Hepatic stellate cell (primary cell): ENCODE results near the gene ARHGEF16.

Experiments
- DNase-seq: peaks from one replicate; pipeline ENCODE4 v3.0.0; 2011; ENCODE audit warnings: low spot score

Gene ARHGEF16

DNA sequence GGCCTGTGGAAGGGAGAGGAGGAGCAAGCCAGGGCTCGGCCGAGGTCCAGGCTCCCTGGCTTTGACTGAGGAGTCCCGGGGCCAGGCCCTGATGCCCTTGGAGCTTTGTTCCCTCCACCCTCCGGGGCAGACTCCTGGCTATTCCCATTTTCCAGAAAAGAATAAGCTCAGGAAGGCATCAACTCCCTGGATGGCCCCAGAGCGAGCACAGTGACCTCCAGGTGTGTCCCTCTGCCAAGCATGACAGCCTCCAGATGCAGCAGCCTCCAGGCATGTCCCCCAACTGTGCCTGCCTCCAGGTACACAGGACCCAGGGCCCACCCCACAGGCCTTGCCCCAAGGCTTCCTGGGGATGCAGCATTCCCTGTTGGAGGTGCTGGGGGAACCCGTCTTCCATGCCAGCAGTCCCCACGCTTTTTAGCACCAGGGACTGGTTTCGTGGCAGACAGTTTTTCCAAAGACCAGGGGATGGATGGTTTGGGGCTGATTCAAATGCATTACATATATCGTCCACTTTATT lies 15.7 kb upstream of the ARHGEF16 start:
- DNase-seq: no peak

DNA sequence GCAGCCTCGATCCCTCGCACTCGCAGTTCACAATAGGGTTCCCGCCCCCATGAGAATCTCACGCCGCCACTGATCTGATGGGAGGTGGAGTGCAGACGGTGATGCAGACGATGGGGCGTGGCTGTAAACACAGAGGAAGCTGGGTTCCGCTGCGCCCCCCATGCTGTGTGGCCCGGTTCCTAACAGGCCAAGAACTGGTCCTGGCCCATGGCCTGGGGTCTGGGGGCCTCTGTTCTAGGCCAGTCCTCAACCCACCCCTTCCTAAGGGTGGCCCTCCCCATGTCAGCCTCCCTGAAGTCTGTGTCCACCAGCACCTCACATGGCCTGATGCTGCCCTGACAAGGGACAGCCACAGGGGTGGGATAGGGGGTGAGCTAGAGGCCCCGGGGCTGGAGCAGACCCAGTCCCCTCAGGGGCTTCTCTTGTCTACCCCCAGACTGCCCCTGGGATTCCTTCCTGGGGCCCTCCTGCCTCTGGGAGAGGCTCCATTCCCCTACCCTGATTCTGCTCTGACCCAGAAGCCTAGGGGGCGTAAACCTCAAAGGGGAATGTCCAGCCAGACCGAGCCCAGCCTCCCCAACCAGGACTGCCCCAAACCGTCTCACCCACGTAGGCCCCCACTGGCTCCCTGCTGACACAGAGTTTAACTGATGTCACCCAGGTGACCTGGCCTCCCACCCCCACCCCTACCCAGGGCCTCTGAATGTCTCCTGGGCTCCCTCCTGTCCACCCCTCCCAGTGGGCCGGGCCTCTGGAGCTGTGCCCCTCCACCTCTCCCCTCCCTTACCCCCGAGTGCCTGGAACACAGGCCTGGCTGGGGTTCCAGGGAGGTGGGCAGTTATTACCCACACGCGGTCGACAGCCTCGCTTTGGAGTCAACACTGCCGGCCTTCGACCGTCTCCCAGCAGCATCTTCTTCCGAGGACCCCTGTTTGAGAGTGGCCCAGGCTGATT lies 14.8 kb upstream of the ARHGEF16 start:
- no peak for DNase-seq

DNA sequence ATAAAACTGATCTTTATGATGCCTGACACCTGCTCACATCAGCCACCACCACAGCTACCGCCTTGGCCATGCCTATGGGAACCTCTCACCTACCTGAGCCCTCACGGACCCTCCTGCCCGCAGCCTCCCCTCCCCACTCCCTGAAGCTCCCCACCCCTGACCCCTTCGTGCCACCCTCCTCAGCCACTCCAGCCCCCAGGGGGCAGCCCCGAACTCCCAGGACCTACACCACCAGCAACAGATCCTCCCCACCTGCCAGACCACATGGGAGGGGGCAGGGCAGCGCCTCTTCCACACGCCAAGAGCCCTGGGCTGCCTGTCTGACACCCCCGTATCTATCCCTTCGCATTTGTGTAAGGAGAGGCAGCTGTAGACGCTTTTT lies 14.2 kb upstream of the ARHGEF16 start:
- no peak for DNase-seq

DNA sequence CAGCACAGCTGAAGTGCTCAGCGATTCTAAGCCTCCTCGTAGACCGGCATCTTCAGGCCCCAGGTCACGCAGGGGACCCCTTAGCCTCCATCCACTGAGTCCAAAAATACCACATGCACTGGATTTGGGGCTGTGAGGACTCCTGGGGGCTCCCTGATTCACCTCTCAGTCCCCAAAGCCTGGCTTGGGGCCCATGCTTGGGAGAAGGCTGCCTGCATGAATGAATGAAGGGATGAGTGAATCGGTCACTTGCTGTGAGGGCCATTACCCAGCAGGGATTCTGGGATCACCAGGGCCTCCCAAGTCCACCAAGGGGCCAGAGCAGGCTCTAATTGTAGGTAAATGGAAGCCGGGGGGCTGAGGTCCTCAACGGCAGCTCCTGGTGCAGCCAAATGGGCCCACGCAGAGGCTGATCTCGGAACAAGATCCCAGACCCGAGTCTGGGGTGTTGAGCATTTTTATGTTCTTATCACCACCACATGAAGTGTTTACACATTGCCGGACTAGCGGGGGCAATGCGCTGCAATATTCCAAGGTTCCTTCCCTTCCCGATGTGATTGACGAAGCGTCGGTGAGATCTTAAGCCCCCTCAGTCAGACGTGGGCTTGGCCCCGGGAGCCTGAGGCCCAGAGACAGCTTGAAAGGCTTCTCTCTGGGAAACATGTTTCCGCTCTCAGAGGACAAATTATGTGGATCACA lies 13.6 kb upstream of the ARHGEF16 start:
- no peak for DNase-seq

DNA sequence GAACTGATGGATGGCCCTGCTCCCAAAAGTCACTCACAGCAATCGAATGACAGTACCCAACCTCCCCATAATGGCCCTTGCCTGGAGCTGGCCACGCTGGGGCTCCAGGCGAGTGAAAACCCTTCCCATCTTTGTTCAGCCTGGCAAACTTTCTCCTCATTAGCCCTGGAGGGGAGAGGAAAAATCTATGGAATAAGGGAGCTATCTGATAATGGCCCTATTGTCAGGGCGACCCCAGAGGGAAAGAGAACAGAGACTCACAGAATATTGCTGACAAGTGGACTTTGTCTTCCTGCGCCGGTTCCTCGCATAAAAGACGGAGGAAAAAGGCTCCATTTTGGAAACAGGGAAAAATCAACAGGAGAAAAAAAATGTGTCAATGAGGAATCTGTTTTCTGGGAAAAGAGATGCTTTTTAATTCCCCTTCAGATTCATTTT lies 13.0 kb upstream of the ARHGEF16 start:
- DNase-seq: no peak

DNA sequence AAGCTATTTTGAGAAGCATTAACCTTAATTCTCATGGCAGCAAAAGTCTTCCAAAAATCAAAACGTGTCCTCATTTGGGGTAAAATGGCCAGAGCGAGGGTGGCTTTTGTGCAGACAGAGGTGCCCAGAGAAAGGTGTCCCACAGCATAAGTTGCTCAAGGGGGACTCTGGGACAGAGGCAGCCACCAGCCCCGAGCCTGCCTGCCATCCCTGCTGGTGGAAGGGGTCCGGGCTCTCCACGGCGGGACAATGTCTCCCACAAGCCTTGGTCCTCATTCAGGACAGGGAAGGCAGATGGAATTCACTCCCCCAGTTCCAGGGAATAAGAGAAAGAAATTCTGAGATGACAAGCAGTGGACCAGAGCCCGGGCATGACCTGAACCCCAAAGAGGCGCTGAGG lies 12.6 kb upstream of the ARHGEF16 start:
- DNase-seq: no peak

- DNase-seq: no peak
Observed at GRCh38 chr1:3442331-3442730, 12.1 kb upstream of the ARHGEF16 start.

- no peak for DNase-seq
Observed at GRCh38 chr1:3442901-3443300, 11.6 kb upstream of the ARHGEF16 start.

DNA sequence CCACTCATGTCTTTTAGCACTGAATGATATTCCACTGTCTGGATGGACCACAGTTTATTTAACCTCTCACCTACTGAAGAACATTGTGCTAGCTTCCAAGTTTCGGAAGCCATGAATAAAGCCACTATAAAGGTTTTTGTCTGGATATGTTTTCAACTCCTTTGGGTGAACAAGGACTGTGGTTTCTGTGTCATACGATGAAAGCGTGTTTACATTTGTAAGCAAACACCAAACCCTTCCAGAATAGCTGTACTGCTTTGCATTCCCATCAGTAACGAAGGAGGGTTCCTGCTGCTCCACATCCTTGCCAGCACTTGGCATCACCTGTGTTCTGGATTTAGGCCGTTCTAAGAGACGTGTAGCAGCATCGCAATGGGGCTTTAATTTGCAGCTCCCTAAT lies 10.7 kb upstream of the ARHGEF16 start:
- no peak for DNase-seq

- DNase-seq: no peak
Observed at GRCh38 chr1:3444298-3444697, 10.2 kb upstream of the ARHGEF16 start.

GRCh38 chr1:3444736-3445135 lies 9.7 kb upstream of the ARHGEF16 start:
- no peak for DNase-seq

GRCh38 chr1:3450202-3450863 lies 4.1 kb upstream of the ARHGEF16 start:
- no peak for DNase-seq

DNA sequence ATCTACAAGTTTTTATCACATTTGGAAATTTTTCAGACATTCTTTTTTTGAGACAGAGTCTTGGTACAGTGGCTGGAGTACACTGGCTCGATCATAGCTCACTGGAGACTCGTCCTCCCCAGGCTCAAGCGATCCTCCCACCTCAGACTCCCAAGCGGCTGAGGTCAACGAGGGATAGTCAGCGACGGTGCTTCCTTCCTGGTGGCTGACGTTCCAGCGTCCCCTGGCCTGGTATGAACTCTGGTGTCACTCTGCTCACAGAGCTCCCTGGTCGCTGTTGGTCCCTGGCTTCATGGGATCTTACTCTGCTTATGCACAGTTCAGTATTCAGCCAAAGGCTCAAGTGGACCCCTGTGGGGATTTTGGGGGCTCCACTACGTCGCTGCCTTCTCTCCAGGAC lies 3.5 kb upstream of the ARHGEF16 start:
- DNase-seq: no peak

GRCh38 chr1:3451994-3452865 lies 2.2 kb upstream of the ARHGEF16 start:
- no peak for DNase-seq

- no peak for DNase-seq
Observed at GRCh38 chr1:3452866-3453175, 1.6 kb upstream of the ARHGEF16 start.

DNA sequence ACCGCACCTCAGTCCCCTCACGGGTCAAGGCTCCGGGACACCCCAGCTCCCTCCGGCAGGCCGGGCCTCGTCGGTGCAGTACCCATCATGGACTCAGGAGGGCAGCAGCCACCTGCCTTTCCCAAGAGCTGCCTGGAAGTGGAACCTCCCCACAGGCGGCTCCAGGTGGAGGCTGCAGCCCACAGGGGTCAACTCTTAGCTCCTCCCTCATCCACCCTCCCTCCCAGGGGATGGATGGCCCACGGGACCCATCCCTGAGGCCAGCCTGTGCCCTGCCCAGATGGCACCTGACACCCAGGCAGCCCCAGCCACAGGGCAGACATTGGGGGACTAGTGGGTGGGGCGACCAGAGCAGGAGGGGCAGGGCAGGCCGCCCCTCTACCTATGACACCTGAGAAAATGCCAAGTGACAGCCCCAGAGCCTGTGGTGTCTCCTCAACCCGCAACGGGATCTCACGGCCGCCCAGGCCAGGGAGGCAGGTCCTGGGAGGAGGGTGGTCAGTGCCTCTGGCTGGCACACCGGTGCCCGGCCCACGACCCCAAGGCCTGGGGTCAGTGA lies 1.2 kb upstream of the ARHGEF16 start:
- DNase-seq: peak; percentile 88

GRCh38 chr1:3454811-3455618 lies 550 bp downstream of the ARHGEF16 start:
- no peak for DNase-seq

GRCh38 chr1:3455670-3456448 lies 1.4 kb downstream of the ARHGEF16 start:
- DNase-seq: no peak

GRCh38 chr1:3456449-3456963 lies 2.0 kb downstream of the ARHGEF16 start:
- DNase-seq: no peak
